ENCODE results near the gene RFPL3.

- no peak for TF ChIP-seq NR3C1 (IDR thresholded peaks at IDR 0.05)
- no peak for TF ChIP-seq ESRRA (IDR thresholded peaks at IDR 0.05; ENCODE audit: borderline replicate concordance, low read length)
- no peak for TF ChIP-seq REST (IDR thresholded peaks at IDR 0.05)
Observed at GRCh38 chr22:32339190-32340012, 18.3 kb upstream of the RFPL3 start.
